Endothelial cell (in vitro differentiated cells): ENCODE measurements around the gene MACIR. TPM values are rescaled to one million over a fixed set of nuclear protein-coding genes. Genes with fewer than 3 reads are reported as not detected.

ENCODE experiments used
- DNase-seq: peaks from one replicate; pipeline ENCODE4 v3.0.0; 2021; ENCODE audit warnings: low spot score
- H3K27ac Mint-ChIP-seq: one replicate; pipeline ENCODE4 v1.8.0; 2021; ENCODE audit warnings: mixed read lengths, inconsistent platforms; ENCODE audit not compliant: unreplicated experiment
- H3K27me3 Mint-ChIP-seq: one replicate; pipeline ENCODE4 v1.8.0; 2021; ENCODE audit warnings: mild to moderate bottlenecking, moderate library complexity, mixed read lengths, inconsistent platforms; ENCODE audit not compliant: unreplicated experiment
- H3K36me3 Mint-ChIP-seq: one replicate; pipeline ENCODE4 v1.8.0; 2021; ENCODE audit warnings: mild to moderate bottlenecking, low read depth, mixed read lengths, inconsistent platforms; ENCODE audit not compliant: unreplicated experiment
- H3K4me1 Mint-ChIP-seq: one replicate; pipeline ENCODE4 v1.8.0; 2021; ENCODE audit warnings: mild to moderate bottlenecking, mixed read lengths, inconsistent platforms; ENCODE audit not compliant: unreplicated experiment
- H3K4me3 Mint-ChIP-seq: one replicate; pipeline ENCODE4 v1.8.0; 2021; ENCODE audit warnings: mild to moderate bottlenecking, mixed read lengths, inconsistent platforms; ENCODE audit not compliant: unreplicated experiment
- H3K9me3 Mint-ChIP-seq: one replicate; pipeline ENCODE4 v1.8.0; 2021; ENCODE audit warnings: mixed read lengths, inconsistent platforms; ENCODE audit not compliant: unreplicated experiment
- total RNA-seq: library from RNA; stranded (reverse); fragmentation: NEBNext Ultra II Directional; extraction: Animal tissue kit (Norgen Biotek cat#: 25700); gene quantifications from one replicate; pipeline ENCODE4 v1.2.1, GENCODE V29; 2021; ENCODE audit not compliant: unreplicated experiment
- TF ChIP-seq, protein P1 (sequence below): fragments of 200-600 bp; sonication (generic); IDR thresholded peaks from one replicate; pipeline ENCODE4 v1.5.0; 2021; ENCODE audit warnings: antibody characterized with exemption; ENCODE audit not compliant: unreplicated experiment

Gene MACIR
- total RNA-seq, 1 donor from 2014 or later, result 9.2 TPM

DNA sequence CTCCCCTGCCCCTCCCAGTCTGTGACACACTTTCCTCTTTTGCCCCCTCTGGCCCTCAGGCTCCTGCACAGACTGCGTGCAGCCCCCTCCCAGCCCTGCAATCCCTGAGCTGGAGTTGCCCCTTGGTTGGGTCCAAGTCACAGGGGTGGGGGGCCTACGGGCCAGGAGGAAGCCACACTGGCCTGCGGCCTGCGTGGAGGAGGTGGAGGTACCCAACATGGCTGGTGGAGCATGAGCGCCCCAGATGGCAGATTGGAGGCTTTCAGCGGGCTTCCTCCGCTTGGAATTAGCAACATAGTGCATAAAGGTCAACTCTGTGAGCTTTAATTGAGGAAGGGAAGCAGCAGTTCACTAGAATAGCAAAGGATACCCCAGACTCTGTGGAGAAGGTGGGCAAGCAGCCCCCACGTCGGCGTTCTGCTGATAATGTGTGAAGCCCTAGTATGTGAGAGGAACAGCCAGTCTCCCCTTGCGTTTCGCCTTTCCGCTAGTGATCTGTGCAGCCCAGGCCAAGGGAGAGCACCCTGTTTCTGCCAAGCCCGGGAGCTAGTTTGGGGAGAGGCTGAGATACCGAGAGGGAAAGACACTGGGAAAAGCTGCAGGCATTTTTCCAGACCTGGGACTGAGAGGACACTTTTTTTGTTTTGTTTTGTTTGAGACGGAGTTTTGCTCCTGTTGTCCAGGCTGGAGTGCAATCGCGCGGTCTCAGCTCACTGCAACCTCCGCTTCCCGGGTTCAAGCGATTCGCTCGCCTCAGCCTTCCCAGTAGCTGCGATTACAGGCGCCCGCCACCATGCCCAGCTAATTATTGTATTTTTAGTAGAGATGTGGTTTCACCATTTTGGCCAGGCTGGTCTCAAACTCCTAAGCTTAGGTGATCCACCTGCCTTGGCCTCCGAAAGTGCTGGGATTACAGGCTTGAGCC is 35.3 kb upstream of the MACIR start:
- Mint-ChIP-seq H3K27ac (no peak overlapping the region), H3K27me3 (peaks cover 1% of the 10 kb centered on the region), H3K4me1 (no peaks in the 10 kb centered on the region), H3K4me3 (no peak overlapping the region), H3K36me3 (no peaks in the 10 kb centered on the region), H3K9me3 (no peaks in the 10 kb centered on the region)
- TF ChIP-seq, protein P1, sequence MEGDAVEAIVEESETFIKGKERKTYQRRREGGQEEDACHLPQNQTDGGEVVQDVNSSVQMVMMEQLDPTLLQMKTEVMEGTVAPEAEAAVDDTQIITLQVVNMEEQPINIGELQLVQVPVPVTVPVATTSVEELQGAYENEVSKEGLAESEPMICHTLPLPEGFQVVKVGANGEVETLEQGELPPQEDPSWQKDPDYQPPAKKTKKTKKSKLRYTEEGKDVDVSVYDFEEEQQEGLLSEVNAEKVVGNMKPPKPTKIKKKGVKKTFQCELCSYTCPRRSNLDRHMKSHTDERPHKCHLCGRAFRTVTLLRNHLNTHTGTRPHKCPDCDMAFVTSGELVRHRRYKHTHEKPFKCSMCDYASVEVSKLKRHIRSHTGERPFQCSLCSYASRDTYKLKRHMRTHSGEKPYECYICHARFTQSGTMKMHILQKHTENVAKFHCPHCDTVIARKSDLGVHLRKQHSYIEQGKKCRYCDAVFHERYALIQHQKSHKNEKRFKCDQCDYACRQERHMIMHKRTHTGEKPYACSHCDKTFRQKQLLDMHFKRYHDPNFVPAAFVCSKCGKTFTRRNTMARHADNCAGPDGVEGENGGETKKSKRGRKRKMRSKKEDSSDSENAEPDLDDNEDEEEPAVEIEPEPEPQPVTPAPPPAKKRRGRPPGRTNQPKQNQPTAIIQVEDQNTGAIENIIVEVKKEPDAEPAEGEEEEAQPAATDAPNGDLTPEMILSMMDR, result no peak
- DNase-seq, result no peak

DNA sequence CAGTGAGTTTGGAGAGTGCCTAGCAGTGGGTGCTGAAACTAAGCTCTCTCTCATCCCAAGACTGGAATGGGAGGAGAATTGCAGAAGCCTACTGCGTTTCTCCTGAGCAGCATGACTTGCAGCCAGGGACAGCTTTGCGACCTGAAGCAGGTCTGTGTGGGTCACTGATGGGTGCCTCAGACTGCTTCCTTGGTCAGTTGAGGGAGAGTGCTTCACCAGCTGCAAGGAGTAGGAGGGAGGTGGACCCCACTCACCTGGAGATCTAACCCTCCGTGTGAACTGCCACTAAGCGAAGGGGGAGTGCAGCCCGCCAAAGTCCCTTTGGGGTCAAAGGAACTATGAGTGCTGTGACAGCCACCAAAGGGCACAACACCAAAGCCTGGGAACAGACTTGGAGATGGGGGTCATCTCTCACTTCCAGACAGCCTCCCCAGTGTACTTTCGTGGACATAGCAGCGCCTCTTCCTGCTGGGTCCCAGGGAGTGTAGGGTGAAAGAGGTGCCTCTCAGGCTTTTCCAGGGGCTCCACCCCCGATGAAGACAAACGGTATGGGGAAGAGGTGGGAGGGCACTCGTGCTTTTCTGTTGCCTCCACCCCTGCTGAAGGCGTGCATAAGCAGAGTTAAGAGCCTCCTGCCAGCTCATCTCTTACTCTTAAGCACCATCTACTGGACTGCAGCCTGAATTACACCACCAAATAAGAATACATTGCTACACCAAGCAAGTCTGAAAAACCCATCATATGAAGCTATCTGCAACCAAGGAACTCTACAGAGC is 34.3 kb upstream of the MACIR start:
- Mint-ChIP-seq H3K9me3 (no peaks in the 10 kb centered on the region), H3K36me3 (no peaks in the 10 kb centered on the region), H3K27ac (no peak overlapping the region), H3K4me1 (no peaks in the 10 kb centered on the region), H3K27me3 (peaks cover 1% of the 10 kb centered on the region), H3K4me3 (no peak overlapping the region)
- TF ChIP-seq, protein P1, result peak; percentile 55
- DNase-seq, result peak; percentile 47

DNA sequence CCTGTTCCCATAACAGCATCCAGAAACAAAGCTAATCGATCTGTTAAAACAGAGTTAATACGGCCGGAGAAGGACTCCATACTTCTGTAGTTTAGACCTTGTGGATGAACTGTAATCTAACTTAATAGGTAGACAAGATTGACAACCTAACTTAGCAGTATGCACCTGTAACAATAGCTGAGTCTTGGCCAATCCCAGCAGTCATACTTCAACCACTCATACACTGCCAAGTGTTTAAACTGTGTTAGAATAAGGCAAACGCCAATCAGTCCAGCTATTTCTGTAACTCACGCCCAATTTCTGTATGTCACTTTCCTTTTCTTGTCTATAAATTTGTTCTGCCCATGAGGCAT is 33.7 kb upstream of the MACIR start:
- no peaks in the 10 kb centered on the region for H3K4me1 Mint-ChIP-seq
- no peak overlapping the region for H3K4me3 Mint-ChIP-seq
- no peak for DNase-seq
- no peaks in the 10 kb centered on the region for H3K9me3 Mint-ChIP-seq
- no peak overlapping the region for H3K27ac Mint-ChIP-seq
- H3K36me3 Mint-ChIP-seq, result no peaks in the 10 kb centered on the region
- TF ChIP-seq, protein P1, result no peak
- H3K27me3 Mint-ChIP-seq, result peaks cover 1% of the 10 kb centered on the region

DNA sequence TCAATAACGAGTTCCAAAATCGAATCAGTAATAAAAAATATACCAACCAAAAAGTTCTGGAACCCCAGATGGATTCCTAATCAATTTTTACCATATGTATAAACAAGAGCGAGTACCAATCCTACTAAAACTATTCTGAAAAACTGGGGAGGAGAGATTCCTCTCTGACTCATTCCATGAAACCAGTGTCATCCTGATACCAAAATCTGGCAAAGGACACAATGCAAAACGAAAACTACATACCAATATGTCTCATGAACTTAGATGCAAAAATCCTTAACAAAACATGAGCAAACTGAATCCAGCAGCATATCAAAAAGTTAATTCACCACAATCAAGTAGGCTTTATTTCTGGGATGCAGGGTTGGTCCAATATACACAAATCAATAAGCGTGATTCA is 30.5 kb upstream of the MACIR start:
- no peaks in the 10 kb centered on the region for H3K36me3 Mint-ChIP-seq
- H3K4me1 Mint-ChIP-seq, result no peaks in the 10 kb centered on the region
- no peaks in the 10 kb centered on the region for H3K9me3 Mint-ChIP-seq
- no peak overlapping the region for H3K27ac Mint-ChIP-seq
- TF ChIP-seq, protein P1, result no peak
- H3K27me3 Mint-ChIP-seq, result peaks cover 3% of the 10 kb centered on the region
- DNase-seq, result no peak
- no peak overlapping the region for H3K4me3 Mint-ChIP-seq

DNA sequence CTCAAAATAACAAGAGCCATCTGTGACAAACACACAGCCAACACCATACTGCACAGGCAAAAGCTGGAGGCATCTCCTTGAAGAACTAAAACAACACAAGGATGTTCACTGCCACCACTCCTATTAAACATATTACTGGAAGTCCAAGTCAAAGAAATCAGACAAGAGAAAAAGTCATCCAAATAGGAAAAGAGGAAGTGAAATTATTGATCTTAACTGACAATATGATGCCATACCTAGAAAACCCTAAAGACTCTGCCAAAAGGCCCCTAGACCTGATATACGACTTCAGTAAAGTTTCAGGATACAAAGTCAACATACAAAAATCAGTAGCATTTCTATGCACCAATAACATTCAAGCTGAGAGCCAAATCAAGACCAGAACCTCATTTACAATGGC is 30.0 kb upstream of the MACIR start:
- TF ChIP-seq, protein P1, result no peak
- DNase-seq, result no peak
- Mint-ChIP-seq H3K9me3 (no peaks in the 10 kb centered on the region), H3K27me3 (peaks cover 4% of the 10 kb centered on the region), H3K4me3 (no peak overlapping the region), H3K4me1 (no peaks in the 10 kb centered on the region), H3K27ac (no peak overlapping the region), H3K36me3 (no peaks in the 10 kb centered on the region)
